ENCODE measurements around the gene ZNF316. TPM values are rescaled to one million over a fixed set of nuclear protein-coding genes. Genes with fewer than 3 reads are reported as not detected.

Gene ZNF316
- total RNA-seq, 2 experiments from 2014 or later: 17.7 to 18.8 TPM

GRCh38 chr7:6615723-6616555 is 21.2 kb upstream of the ZNF316 start:
- H3K9me3 Mint-ChIP-seq: no peaks in the 10 kb centered on the region
- intact Hi-C loops (cut with micrococcal nuclease): no loop called here
- TF ChIP-seq, protein P1, sequence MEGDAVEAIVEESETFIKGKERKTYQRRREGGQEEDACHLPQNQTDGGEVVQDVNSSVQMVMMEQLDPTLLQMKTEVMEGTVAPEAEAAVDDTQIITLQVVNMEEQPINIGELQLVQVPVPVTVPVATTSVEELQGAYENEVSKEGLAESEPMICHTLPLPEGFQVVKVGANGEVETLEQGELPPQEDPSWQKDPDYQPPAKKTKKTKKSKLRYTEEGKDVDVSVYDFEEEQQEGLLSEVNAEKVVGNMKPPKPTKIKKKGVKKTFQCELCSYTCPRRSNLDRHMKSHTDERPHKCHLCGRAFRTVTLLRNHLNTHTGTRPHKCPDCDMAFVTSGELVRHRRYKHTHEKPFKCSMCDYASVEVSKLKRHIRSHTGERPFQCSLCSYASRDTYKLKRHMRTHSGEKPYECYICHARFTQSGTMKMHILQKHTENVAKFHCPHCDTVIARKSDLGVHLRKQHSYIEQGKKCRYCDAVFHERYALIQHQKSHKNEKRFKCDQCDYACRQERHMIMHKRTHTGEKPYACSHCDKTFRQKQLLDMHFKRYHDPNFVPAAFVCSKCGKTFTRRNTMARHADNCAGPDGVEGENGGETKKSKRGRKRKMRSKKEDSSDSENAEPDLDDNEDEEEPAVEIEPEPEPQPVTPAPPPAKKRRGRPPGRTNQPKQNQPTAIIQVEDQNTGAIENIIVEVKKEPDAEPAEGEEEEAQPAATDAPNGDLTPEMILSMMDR (IDR thresholded peaks at IDR 0.05): no peak
- ChIA-PET CTCF (interaction anchor here (1.0 kb wide), 1 partner anchor 99 kb away, joined by 4 read pairs; no protein-coding TSS in a partner anchor), POLR2A (no interaction called here)
- H3K36me3 Mint-ChIP-seq (ENCODE audit: low read depth): no peaks in the 10 kb centered on the region
- ATAC-seq: peak; percentile 43
- peaks cover 18% of the 10 kb centered on the region for H3K4me1 Mint-ChIP-seq (ENCODE audit: low read depth)
- no peak overlapping the region for H3K27ac Mint-ChIP-seq
- no peak for DNase-seq
- H3K4me3 Mint-ChIP-seq: peak overlapping the region; percentile 52
- peaks cover 2% of the 10 kb centered on the region for H3K27me3 Mint-ChIP-seq

DNA sequence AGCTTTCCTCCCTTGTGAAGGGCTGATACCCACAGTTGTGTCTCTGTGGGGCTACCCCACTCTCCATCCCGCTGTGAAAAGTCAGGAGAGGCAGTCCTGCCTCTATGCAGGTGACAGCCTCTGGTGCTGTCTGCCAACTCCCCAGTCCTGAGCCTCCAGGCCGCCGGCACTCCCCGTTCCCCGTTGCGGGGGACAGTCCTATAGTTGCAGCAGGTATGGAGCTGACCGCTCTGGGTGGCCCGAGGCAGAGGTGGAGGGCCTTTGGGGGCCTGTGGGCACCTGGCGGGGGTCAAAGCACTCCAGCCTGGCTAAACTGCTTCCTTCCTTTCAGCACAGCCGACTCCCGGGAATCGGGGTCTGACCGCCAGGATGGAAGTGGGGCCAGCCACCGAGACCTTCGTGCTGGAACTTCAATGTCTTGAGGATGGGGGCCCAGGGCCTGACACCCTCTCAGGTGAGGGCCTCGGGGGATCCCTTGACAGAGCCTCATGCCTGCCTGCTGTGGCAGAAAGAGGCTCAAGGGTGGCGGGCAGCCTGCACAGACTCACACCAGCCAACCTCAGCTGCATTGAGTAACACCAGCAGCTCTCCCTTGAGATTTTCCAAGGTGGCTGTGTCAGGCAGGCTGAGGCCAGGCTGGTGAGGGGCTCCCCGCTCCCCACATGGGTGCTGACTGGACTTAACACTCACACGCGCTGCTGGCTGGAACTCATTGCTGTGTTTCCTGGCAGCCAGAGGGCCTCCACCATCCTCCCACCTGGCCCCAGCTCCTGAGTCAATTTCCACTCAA is 20.1 kb upstream of the ZNF316 start:
- DNase-seq (no peak), ATAC-seq (no peak)
- Mint-ChIP-seq H3K4me3 (peak overlapping the region; percentile 40), H3K36me3 (ENCODE audit: low read depth) (peaks cover 8% of the 10 kb centered on the region), H3K4me1 (ENCODE audit: low read depth) (peaks cover 27% of the 10 kb centered on the region), H3K9me3 (no peaks in the 10 kb centered on the region), H3K27ac (no peak overlapping the region), H3K27me3 (peaks cover 2% of the 10 kb centered on the region)
- intact Hi-C loops (cut with micrococcal nuclease): no loop called here
- TF ChIP-seq, protein P1 (IDR thresholded peaks at IDR 0.05): no peak
- ChIA-PET POLR2A (interaction anchor here (1.4 kb wide), 1 partner anchor 19 kb away, joined by 3 read pairs; no protein-coding TSS in a partner anchor), CTCF (interaction anchor here (1.0 kb wide), 1 partner anchor 100 kb away, joined by 4 read pairs; no protein-coding TSS in a partner anchor)

DNA sequence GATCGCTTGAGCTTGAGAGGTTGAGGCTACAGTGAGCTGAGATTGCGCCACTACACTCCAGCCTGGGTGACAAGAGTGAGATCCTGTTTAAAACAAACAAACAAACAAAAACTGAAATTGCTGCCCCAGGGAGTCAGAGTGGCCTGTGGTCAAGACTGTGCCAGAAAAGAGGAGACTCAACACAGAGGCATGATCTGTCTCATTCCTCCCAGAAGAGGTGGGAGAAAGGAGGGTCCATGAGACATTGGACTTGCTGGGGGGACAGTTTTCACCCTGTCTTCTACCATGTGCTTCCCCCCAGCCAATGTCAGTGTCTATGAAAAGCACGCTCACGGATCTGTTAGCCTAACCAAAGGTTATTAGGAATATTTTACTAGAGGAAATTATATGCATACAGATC is 18.5 kb upstream of the ZNF316 start:
- Mint-ChIP-seq H3K27ac (no peak overlapping the region), H3K4me3 (no peak overlapping the region), H3K4me1 (ENCODE audit: low read depth) (peaks cover 33% of the 10 kb centered on the region)

DNA sequence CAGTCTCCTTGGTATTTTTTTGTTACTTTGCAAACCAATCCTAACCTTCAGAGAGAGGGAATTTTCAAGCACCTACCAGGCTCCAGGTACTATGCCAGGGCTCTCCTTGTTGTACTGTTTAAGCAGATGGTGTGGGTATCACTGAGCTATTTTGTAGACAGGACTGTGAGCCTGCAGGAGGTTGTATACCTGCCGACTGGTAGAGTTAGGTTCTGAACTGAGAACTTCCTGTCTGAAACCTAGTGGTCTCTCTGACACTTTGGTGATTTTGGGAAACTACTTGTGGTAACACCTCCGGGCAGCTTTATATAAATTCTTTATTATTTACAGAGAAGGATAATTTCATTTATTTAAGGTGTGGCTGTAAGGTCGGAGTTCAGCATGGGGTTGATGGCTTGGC is 17.2 kb upstream of the ZNF316 start:
- TF ChIP-seq, protein P1 (IDR thresholded peaks at IDR 0.05): no peak
- Mint-ChIP-seq H3K9me3 (no peaks in the 10 kb centered on the region), H3K27me3 (no peaks in the 10 kb centered on the region), H3K27ac (no peak overlapping the region), H3K36me3 (ENCODE audit: low read depth) (peaks cover 12% of the 10 kb centered on the region), H3K4me3 (no peak overlapping the region), H3K4me1 (ENCODE audit: low read depth) (peaks cover 39% of the 10 kb centered on the region)
- DNase-seq (no peak), ATAC-seq (peak; percentile 37)
- ChIA-PET POLR2A (interaction anchor here (0.5 kb wide), 1 partner anchor 120 kb away, joined by 4 read pairs; no protein-coding TSS in a partner anchor), CTCF (no interaction called here)
- intact Hi-C loops (cut with micrococcal nuclease): no loop called here

More for the DNA sequence above, 18.5 kb upstream of the ZNF316 start:
- H3K27me3 Mint-ChIP-seq: peaks cover 2% of the 10 kb centered on the region
- ATAC-seq (no peak), DNase-seq (no peak)
- peaks cover 12% of the 10 kb centered on the region for H3K36me3 Mint-ChIP-seq (ENCODE audit: low read depth)
- POLR2A ChIA-PET: no interaction called here
- CTCF ChIA-PET: no interaction called here
- intact Hi-C loops (cut with micrococcal nuclease): no loop called here
- TF ChIP-seq, protein P1 (IDR thresholded peaks at IDR 0.05): no peak
- H3K9me3 Mint-ChIP-seq: no peaks in the 10 kb centered on the region

All from activated CD8-positive, alpha-beta T cell treated with anti-CD3 and anti-CD28 coated beads for 36 hours (primary cell).